HepG2 (cell line): ENCODE results near the gene PPP4R2. TPM values are rescaled to one million over a fixed set of nuclear protein-coding genes. Genes with fewer than 3 reads are reported as not detected.

ENCODE experiments used
- CBFB ChIP-seq: sonication (generic); formaldehyde crosslinking; IDR thresholded peaks from 2 replicates; pipeline ENCODE4 v1.4.0; 2020; ENCODE audit warnings: missing genetic modification reagents
- CENPX ChIP-seq: sonication (generic); formaldehyde crosslinking; IDR thresholded peaks from 2 replicates; pipeline ENCODE4 v1.9.0; 2021; ENCODE audit warnings: mild to moderate bottlenecking, missing genetic modification reagents, moderate library complexity
- KDM2A ChIP-seq: sonication (generic); formaldehyde crosslinking; IDR thresholded peaks from 2 replicates; pipeline ENCODE4 v1.4.0; 2020; ENCODE audit warnings: low read depth, missing genetic modification reagents, borderline replicate concordance
- MEF2D ChIP-seq: sonication (generic); formaldehyde crosslinking; IDR thresholded peaks from 2 replicates; pipeline ENCODE4 v1.5.1; 2020; ENCODE audit warnings: mild to moderate bottlenecking, missing genetic modification reagents
- POLR2AphosphoS2 ChIP-seq: IDR thresholded peaks from 2 replicates; pipeline ENCODE4 v1.6.1; 2011; ENCODE audit warnings: low read depth, low read length, improper control_type of control experiment
- TFDP1 ChIP-seq: IDR thresholded peaks from 2 replicates; pipeline ENCODE4 v1.6.1; 2016; ENCODE audit warnings: missing compliant biosample characterization, missing genetic modification reagents, borderline replicate concordance
- ZNF75D ChIP-seq: sonication (generic); formaldehyde crosslinking; IDR thresholded peaks from 2 replicates; pipeline ENCODE4 v1.8.1; 2023; ENCODE audit warnings: missing genetic modification reagents, mild to moderate bottlenecking, borderline replicate concordance
- polyA plus RNA-seq, 8 experiments: library from polyadenylated mRNA; depleted of rRNA in 3 of 8; stranded (reverse) in 7 of 8; unstranded in 1 of 8; fragments of >200 nt; fragmentation: Illumina TruSeq in 4 of 8; extraction: Trizol in 4 of 8; gene quantifications; 2 replicates each; pipeline versions ENCODE4 v1.2.1 to v1.2.3, GENCODE V29; 2011 to 2016; ENCODE audit warnings: low read depth in 4 of 8, missing spikeins in 1 of 8, mixed read lengths in 1 of 8; ENCODE audit not compliant: insufficient read depth in 1 of 8
- total RNA-seq, 5 experiments: library from RNA; depleted of rRNA; stranded (reverse); fragments of >200 nt; fragmentation: Illumina TruSeq; extraction: Trizol; gene quantifications; 2 replicates each; pipeline ENCODE4 v1.2.3, GENCODE V29; 2016; ENCODE audit warnings: low read depth in 1 of 5
- TF ChIP-seq, protein P1 (sequence below), 2 experiments: fragments of 450-650 bp in 1 of 2; sonication (generic) in 1 of 2; formaldehyde crosslinking in 1 of 2; IDR thresholded peaks; 2 replicates each; pipeline versions ENCODE4 v1.6.1 to v1.8.0; 2016 to 2022; ENCODE audit warnings: antibody characterized with exemption in 1 of 2, mild to moderate bottlenecking in 1 of 2, missing genetic modification reagents in 1 of 2
- TF ChIP-seq, protein P2 (sequence below): sonication (generic); formaldehyde crosslinking; IDR thresholded peaks from 2 replicates; pipeline ENCODE4 v1.4.0; 2020; ENCODE audit warnings: missing genetic modification reagents

The PPP4R2 gene
- total and polyA plus RNA-seq, 2 of the 13 experiments (the other 11 are each of a cell fraction or from before 2014, with no cell fraction given), result 22.3 to 161 TPM

GRCh38 chr3:73010158-73010557 lies 13.5 kb downstream of the PPP4R2 start (continued):
- TF ChIP-seq, protein P1, sequence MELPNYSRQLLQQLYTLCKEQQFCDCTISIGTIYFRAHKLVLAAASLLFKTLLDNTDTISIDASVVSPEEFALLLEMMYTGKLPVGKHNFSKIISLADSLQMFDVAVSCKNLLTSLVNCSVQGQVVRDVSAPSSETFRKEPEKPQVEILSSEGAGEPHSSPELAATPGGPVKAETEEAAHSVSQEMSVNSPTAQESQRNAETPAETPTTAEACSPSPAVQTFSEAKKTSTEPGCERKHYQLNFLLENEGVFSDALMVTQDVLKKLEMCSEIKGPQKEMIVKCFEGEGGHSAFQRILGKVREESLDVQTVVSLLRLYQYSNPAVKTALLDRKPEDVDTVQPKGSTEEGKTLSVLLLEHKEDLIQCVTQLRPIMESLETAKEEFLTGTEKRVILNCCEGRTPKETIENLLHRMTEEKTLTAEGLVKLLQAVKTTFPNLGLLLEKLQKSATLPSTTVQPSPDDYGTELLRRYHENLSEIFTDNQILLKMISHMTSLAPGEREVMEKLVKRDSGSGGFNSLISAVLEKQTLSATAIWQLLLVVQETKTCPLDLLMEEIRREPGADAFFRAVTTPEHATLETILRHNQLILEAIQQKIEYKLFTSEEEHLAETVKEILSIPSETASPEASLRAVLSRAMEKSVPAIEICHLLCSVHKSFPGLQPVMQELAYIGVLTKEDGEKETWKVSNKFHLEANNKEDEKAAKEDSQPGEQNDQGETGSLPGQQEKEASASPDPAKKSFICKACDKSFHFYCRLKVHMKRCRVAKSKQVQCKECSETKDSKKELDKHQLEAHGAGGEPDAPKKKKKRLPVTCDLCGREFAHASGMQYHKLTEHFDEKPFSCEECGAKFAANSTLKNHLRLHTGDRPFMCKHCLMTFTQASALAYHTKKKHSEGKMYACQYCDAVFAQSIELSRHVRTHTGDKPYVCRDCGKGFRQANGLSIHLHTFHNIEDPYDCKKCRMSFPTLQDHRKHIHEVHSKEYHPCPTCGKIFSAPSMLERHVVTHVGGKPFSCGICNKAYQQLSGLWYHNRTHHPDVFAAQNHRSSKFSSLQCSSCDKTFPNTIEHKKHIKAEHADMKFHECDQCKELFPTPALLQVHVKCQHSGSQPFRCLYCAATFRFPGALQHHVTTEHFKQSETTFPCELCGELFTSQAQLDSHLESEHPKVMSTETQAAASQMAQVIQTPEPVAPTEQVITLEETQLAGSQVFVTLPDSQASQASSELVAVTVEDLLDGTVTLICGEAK (IDR thresholded peaks at IDR 0.05), result no peak
- TF ChIP-seq, protein P1 (CRISPR knock-in tag; IDR thresholded peaks at IDR 0.05), result 0 out of 2 replicates have a peak, but pooled peaks have one; percentile 33
- TF ChIP-seq TFDP1 (CRISPR knock-in tag), result no peak
- TF ChIP-seq ZNF75D, result no peak
- TF ChIP-seq CBFB (CRISPR knock-in tag), result no peak
- no peak for TF ChIP-seq POLR2AphosphoS2
- no peak for TF ChIP-seq MEF2D
- TF ChIP-seq, protein P2, sequence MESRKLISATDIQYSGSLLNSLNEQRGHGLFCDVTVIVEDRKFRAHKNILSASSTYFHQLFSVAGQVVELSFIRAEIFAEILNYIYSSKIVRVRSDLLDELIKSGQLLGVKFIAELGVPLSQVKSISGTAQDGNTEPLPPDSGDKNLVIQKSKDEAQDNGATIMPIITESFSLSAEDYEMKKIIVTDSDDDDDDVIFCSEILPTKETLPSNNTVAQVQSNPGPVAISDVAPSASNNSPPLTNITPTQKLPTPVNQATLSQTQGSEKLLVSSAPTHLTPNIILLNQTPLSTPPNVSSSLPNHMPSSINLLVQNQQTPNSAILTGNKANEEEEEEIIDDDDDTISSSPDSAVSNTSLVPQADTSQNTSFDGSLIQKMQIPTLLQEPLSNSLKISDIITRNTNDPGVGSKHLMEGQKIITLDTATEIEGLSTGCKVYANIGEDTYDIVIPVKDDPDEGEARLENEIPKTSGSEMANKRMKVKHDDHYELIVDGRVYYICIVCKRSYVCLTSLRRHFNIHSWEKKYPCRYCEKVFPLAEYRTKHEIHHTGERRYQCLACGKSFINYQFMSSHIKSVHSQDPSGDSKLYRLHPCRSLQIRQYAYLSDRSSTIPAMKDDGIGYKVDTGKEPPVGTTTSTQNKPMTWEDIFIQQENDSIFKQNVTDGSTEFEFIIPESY (CRISPR knock-in tag), result 0 out of 2 replicates have a peak, but pooled peaks have one; percentile 5
- TF ChIP-seq CENPX (CRISPR knock-in tag), result no peak
- no peak for TF ChIP-seq KDM2A
